Endothelial cell of umbilical vein (primary cell): ENCODE data around the gene TIMM10. TPM values are rescaled to one million over a fixed set of nuclear protein-coding genes. Genes with fewer than 3 reads are reported as not detected.

Source experiments
- BruUV-seq: library from RNA; stranded (reverse); fragments of 400-500 nt; replicated peaks from 2 replicates; lab custom pipeline; 2021; lab: Mats Ljungman, UMichigan
- CTCF ChIA-PET: fragments of 300-600, 350-600 bp; sonication (Branson Sonifier 250); formaldehyde crosslinking; loops from one replicate; lab custom pipeline; 2021; ENCODE audit warnings: antibody characterized with exemption, inconsistent platforms; lab: Charles Lee
- POLR2A ChIA-PET: fragments of 300-600, 350-600 bp; sonication (Branson Sonifier 250); formaldehyde crosslinking; loops from one replicate; lab custom pipeline; 2021; ENCODE audit warnings: antibody characterized with exemption, inconsistent platforms; lab: Charles Lee
- DNase-seq: peaks from one replicate; pipeline ENCODE4 v3.0.0-alpha.2; 2011; ENCODE audit warnings: low read depth, low spot score
- FAIRE-seq: peaks from 2 replicates; lab custom pipeline; 2011; peaks lifted over from hg19 to GRCh38; lab: Jason Lieb, UNC
- H2AFZ ChIP-seq: 2 replicates; pipeline ENCODE4 v1.6.0; 2012; ENCODE audit warnings: low read depth, low read length, control low read depth, inconsistent platforms
- H3K27ac ChIP-seq: 2 replicates; pipeline ENCODE4 v1.5.1; 2011; ENCODE audit warnings: low read depth, mild to moderate bottlenecking, control low read depth, low read length, moderate library complexity; ENCODE audit not compliant: insufficient read depth
- H3K27me3 ChIP-seq, 2 experiments: 2 replicates each; pipeline versions ENCODE4 v1.6.0 to v1.6.1; 2011; ENCODE audit warnings: low read length in 2 of 2, mixed read lengths in 1 of 2; ENCODE audit not compliant: control insufficient read depth in 2 of 2, insufficient read depth in 2 of 2
- H3K36me3 ChIP-seq, 2 experiments: 2 replicates in 1 of 2; 3 replicates in 1 of 2; pipeline ENCODE4 v1.5.1; 2011; ENCODE audit warnings: low read length in 2 of 2, mild to moderate bottlenecking in 1 of 2, moderate library complexity in 1 of 2; ENCODE audit not compliant: control insufficient read depth in 2 of 2, insufficient read depth in 2 of 2; ENCODE audit errors: extremely low read depth in 1 of 2
- H3K4me1 ChIP-seq: 3 replicates; pipeline ENCODE4 v1.5.1; 2011; ENCODE audit warnings: mild to moderate bottlenecking, low read length; ENCODE audit not compliant: control insufficient read depth, insufficient read depth; ENCODE audit errors: extremely low read depth
- H3K4me2 ChIP-seq: 2 replicates; pipeline ENCODE4 v1.6.1; 2011; ENCODE audit warnings: low read length, control low read depth, mixed read lengths; ENCODE audit not compliant: insufficient read depth
- H3K4me3 ChIP-seq, 3 experiments: fragments of 200-600 bp in 1 of 3; sonication (generic), shearing (Covaris generic) in 1 of 3; replicated peaks in 1 of 3; 2 replicates each; pipeline ENCODE4 v1.5.1; 2011 to 2016; ENCODE audit warnings: control low read depth in 3 of 3, low read length in 3 of 3, mild to moderate bottlenecking in 2 of 3, inconsistent platforms in 1 of 3, low read depth in 1 of 3, moderate library complexity in 1 of 3; ENCODE audit not compliant: insufficient read depth in 1 of 3
- H3K79me2 ChIP-seq: 2 replicates; pipeline ENCODE4 v1.6.0; 2012; ENCODE audit warnings: low read length, inconsistent platforms; ENCODE audit not compliant: control insufficient read depth, insufficient read depth
- H3K9ac ChIP-seq: replicated peaks from 2 replicates; pipeline ENCODE3; 2011; ENCODE audit warnings: low read length, control low read depth; ENCODE audit not compliant: insufficient read depth; ENCODE audit errors: extremely low read depth
- H3K9me1 ChIP-seq: replicated peaks from 3 replicates; pipeline ENCODE4 v1.6.0; 2011; ENCODE audit warnings: mild to moderate bottlenecking, low read length; ENCODE audit not compliant: control insufficient read depth, insufficient read depth; ENCODE audit errors: extremely low read depth
- H3K9me3 ChIP-seq: replicated peaks from 2 replicates; pipeline ENCODE4 v1.5.1; 2012; ENCODE audit warnings: low read length, inconsistent platforms; ENCODE audit not compliant: control insufficient read depth, insufficient read depth
- H4K20me1 ChIP-seq: replicated peaks from 2 replicates; pipeline ENCODE3; 2011; ENCODE audit warnings: mild to moderate bottlenecking, low read length; ENCODE audit not compliant: control insufficient read depth, insufficient read depth; ENCODE audit errors: extremely low read depth
- EZH2 ChIP-seq: IDR thresholded peaks from 2 replicates; pipeline ENCODE4 v1.6.1; 2012; ENCODE audit warnings: borderline replicate concordance, low read depth, mild to moderate bottlenecking, moderate library complexity, low read length, inconsistent platforms; ENCODE audit not compliant: severe bottlenecking
- FOS ChIP-seq: IDR thresholded peaks from 2 replicates; pipeline ENCODE4 v1.6.1; 2011; ENCODE audit warnings: mild to moderate bottlenecking, low read length, moderate library complexity, borderline replicate concordance; ENCODE audit not compliant: insufficient read depth
- GATA2 ChIP-seq: IDR thresholded peaks from 2 replicates; pipeline ENCODE4 v1.7.0; 2011; ENCODE audit warnings: low read depth, mild to moderate bottlenecking, moderate library complexity, mixed read lengths, low read length; ENCODE audit not compliant: insufficient read length, insufficient read depth
- JUN ChIP-seq: IDR thresholded peaks from 2 replicates; pipeline ENCODE4 v1.6.1; 2011; ENCODE audit warnings: borderline replicate concordance, low read depth; ENCODE audit not compliant: insufficient read length, insufficient read depth
- MYC ChIP-seq: IDR thresholded peaks from one replicate; pipeline ENCODE4 v1.6.1; 2011; ENCODE audit warnings: mild to moderate bottlenecking, low read depth, low read length
- POLR2A ChIP-seq: IDR thresholded peaks from 2 replicates; pipeline ENCODE4 v1.6.1; 2012; ENCODE audit warnings: low read depth, mild to moderate bottlenecking, control low read depth, low read length
- POLR2AphosphoS5 ChIP-seq: IDR thresholded peaks from 2 replicates; pipeline ENCODE4 v1.6.1; 2012; ENCODE audit warnings: low read depth, mild to moderate bottlenecking, control low read depth, low read length, moderate library complexity; ENCODE audit not compliant: insufficient read depth
- dilution Hi-C: fragments of 300-500 bp; cut with MboI; formaldehyde crosslinking; loops from one replicate; pipeline ENCODE4 v1.15.0; 2019; ENCODE audit warnings: low sequenced_read_pairs; ENCODE audit not compliant: extremely low pct_ligation_motif_present
- intact Hi-C: fragments of 100-400 bp; cut with micrococcal nuclease; formaldehyde crosslinking; loops from one replicate; pipeline ENCODE4 v1.10.0; 2022
- polyA plus RNA-seq, 4 experiments: library from polyadenylated mRNA; depleted of rRNA in 3 of 4; stranded (reverse) in 3 of 4; unstranded in 1 of 4; fragments of >200 nt; gene quantifications; 2 replicates each; pipeline versions ENCODE4 v1.2.1 to v1.2.3, GENCODE V29; 2011 to 2012; ENCODE audit warnings: missing spikeins in 1 of 4
- total RNA-seq: library from RNA; stranded (reverse); gene quantifications from 2 replicates; pipeline ENCODE4 v1.2.3, GENCODE V29; 2021
- TF ChIP-seq, protein P1 (sequence below), 2 donors: IDR thresholded peaks; 1 replicate in 1 of 2; 2 replicates in 1 of 2; pipeline ENCODE4 v1.5.1; 2011; ENCODE audit warnings: low read length in 2 of 2, mild to moderate bottlenecking in 2 of 2, moderate library complexity in 2 of 2, control low read depth in 1 of 2, inconsistent platforms in 1 of 2, low read depth in 1 of 2; ENCODE audit not compliant: insufficient read depth in 1 of 2; ENCODE audit errors: extremely low read depth in 1 of 2
- TF ChIP-seq, protein P2 (sequence below): IDR thresholded peaks from 2 replicates; pipeline ENCODE4 v1.6.1; 2011; ENCODE audit not compliant: insufficient read depth, insufficient read length

The TIMM10 gene
- total and polyA plus RNA-seq, 2 donors (not counting 3 experiments of a cell fraction or from before 2014, with no cell fraction given), result 64.2 to 128 TPM

DNA sequence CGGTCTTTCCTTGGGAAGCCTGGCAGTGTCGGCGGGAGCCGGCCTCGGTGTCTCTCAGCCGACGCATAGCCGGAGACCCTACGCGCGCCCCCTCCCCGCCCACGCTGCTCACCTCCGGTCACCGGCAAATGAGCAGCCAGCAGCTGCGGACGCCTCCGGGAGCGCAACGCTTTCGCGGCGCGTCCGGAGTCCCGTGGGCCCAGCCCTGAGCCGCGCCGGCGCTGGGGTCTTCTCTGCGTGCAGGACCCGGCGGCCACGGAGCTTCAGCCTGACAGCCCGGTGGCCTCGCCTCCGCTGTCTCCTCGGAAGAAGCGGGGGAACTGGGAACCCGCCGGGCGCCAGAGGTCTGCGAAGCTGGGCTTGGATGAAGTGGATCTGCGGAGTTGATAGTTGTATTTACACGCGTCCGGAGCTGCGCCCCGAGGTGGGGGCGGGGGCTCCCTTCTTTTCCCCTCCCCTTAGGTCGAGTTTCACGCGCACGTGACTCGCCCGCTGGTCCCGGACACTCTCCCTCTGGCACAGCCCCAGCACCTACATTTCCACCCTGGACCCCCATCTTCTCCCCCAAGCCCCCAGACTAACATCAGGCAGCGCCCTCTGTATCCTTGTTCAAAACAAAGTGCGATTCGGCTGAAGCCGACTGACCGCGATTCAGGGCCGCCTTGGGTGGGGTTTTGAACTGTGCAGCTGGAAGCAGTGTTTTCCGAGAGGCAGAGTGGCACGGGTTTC, 15.1 kb downstream of the TIMM10 start, which contains the start of gene SLC43A1:
SLC43A1 (minus strand) TSS at position 371 of the 729 bp plus-strand sequence. CDS start 1,591 bp downstream, outside the sequence.
- Histone ChIP-seq H3K4me3 (peak within 1 kb of the TSS; percentile 64 to 79 (median 68)), H3K9ac (peak within 1 kb of the TSS; percentile 62)

DNA sequence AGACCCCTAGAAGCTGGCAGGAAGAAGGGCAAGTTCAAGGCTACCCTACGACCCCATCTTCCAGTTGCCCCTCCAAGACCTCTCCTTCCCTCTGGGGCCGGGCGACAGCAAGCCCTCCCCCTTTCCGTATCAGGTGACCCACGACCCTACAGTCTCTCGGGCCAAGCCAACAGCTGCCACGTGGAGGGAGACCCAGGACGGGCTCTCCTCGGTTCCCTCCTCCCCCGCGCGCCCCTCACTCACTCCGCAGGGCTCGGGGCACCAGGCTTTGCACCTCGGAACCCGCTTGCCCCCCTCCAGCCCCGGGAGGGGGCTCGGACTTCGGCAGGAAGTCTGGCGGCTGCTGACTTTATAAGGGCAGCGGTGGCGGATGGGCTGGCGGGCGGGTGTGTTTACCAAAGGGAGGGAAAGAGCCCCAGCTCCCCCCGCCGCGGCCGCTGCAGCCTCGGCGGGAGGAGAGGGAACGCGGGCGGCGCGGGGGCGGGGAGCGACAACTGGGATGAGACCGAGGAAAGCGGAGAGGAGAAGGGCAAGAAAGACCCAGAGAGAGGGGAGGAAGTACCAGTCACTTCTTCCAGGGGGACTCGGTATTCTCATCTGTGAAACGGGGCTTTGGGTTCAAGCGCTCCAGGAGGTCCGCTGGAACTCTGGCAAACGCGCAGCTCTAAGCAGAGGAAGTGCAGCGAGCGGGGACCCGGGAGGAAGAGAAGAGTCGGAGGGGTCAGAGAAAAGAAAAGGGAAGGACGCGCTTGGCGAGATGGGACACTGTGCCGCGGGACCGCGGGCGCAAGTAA, 15.8 kb downstream of the TIMM10 start:
- Histone ChIP-seq H3K4me3 (peak overlapping the region; percentile 64 to 79 (median 68)), H3K4me2 (peak overlapping the region; percentile 88), H3K4me1 (peaks cover 9% of the 10 kb centered on the region), H4K20me1 (no peaks in the 10 kb centered on the region), H3K9ac (peak overlapping the region; percentile 62), H3K9me1 (no peaks in the 10 kb centered on the region), H3K27ac (no peak overlapping the region), H3K36me3 (no peaks in the 10 kb centered on the region), H3K27me3 (no peaks in the 10 kb centered on the region), H3K9me3 (no peaks in the 10 kb centered on the region), H3K79me2 (no peaks in the 10 kb centered on the region), H2AFZ (peak overlapping the region; percentile 94)
- dilution Hi-C loops (no loop called here), intact Hi-C loops (loop anchor here (1.0 kb wide), 1 partner anchor 13 kb away; no protein-coding TSS in a partner anchor)
- peak; percentile 36 for DNase-seq
- FAIRE-seq, result peak; percentile 60
- CTCF ChIA-PET, result interaction anchor here (0.7 to 9.0 kb wide), 10 partner anchors 12 to 130 kb away, joined by 3 to 166 read pairs (median 8); partner anchors contain the start of genes RTN4RL2 and TIMM10
- no TSS peak for BruUV-seq
- no peak for TF ChIP-seq POLR2A
- no peak for TF ChIP-seq EZH2
- TF ChIP-seq MYC, result no peak
- TF ChIP-seq, protein P1, sequence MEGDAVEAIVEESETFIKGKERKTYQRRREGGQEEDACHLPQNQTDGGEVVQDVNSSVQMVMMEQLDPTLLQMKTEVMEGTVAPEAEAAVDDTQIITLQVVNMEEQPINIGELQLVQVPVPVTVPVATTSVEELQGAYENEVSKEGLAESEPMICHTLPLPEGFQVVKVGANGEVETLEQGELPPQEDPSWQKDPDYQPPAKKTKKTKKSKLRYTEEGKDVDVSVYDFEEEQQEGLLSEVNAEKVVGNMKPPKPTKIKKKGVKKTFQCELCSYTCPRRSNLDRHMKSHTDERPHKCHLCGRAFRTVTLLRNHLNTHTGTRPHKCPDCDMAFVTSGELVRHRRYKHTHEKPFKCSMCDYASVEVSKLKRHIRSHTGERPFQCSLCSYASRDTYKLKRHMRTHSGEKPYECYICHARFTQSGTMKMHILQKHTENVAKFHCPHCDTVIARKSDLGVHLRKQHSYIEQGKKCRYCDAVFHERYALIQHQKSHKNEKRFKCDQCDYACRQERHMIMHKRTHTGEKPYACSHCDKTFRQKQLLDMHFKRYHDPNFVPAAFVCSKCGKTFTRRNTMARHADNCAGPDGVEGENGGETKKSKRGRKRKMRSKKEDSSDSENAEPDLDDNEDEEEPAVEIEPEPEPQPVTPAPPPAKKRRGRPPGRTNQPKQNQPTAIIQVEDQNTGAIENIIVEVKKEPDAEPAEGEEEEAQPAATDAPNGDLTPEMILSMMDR (IDR thresholded peaks at IDR 0.05; ENCODE audit: extremely low read depth in 1 of 2, insufficient read depth in 1 of 2, low read depth in 1 of 2, low read length in 2 of 2), result no peak
- no peak for TF ChIP-seq FOS
- TF ChIP-seq GATA2, result no peak
- no peak for TF ChIP-seq POLR2AphosphoS5
- no peak for TF ChIP-seq JUN
- TF ChIP-seq, protein P2, sequence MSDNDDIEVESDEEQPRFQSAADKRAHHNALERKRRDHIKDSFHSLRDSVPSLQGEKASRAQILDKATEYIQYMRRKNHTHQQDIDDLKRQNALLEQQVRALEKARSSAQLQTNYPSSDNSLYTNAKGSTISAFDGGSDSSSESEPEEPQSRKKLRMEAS, result no peak
- POLR2A ChIA-PET, result no interaction called here

More for the DNA sequence above, 15.1 kb downstream of the TIMM10 start, which contains the start of gene SLC43A1:
- Histone ChIP-seq H3K9me3 (no peaks in the 10 kb centered on the region), H3K4me1 (peaks cover 9% of the 10 kb centered on the region), H3K79me2 (no peaks in the 10 kb centered on the region), H4K20me1 (no peaks in the 10 kb centered on the region), H3K27ac (no peak within 1 kb of the TSS), H3K9me1 (no peaks in the 10 kb centered on the region), H3K4me2 (peak within 1 kb of the TSS; percentile 88), H2AFZ (peak within 1 kb of the TSS; percentile 94), H3K36me3 (no peaks in the 10 kb centered on the region), H3K27me3 (no peaks in the 10 kb centered on the region)
- dilution Hi-C loops, result no loop called here
- peak; percentile 69 for DNase-seq
- FAIRE-seq, result peak; percentile 85
- BruUV-seq, result no TSS peak
- POLR2A ChIA-PET, result no interaction called here
- CTCF ChIA-PET, result interaction anchor here (0.9 to 9.0 kb wide), 8 partner anchors 11 to 129 kb away, joined by 3 to 166 read pairs (median 10); partner anchors contain the start of genes RTN4RL2 and TIMM10
- intact Hi-C loops, result loop anchor here (1.0 kb wide), 2 partner anchors 12 to 16 kb away; no protein-coding TSS in a partner anchor
- TF ChIP-seq, protein P2, result peak; percentile 77
- TF ChIP-seq MYC, result no peak
- TF ChIP-seq POLR2A, result peak; percentile 25
